GM12891 (cell line): Measurements from ENCODE around the gene COPE.

ENCODE experiments used
- PAX5 ChIP-seq: IDR thresholded peaks from 2 replicates; pipeline ENCODE4 v1.6.1; 2011; ENCODE audit warnings: low read length, moderate library complexity, mild to moderate bottlenecking; ENCODE audit not compliant: insufficient read depth, severe bottlenecking
- POLR2A ChIP-seq: IDR thresholded peaks from 2 replicates; pipeline ENCODE4 v1.6.1; 2011; ENCODE audit warnings: low read depth, low read length, control low read depth
- POLR2AphosphoS5 ChIP-seq: IDR thresholded peaks from 2 replicates; pipeline ENCODE4 v1.6.1; 2011; ENCODE audit warnings: low read depth, low read length, control low read depth
- POU2F2 ChIP-seq: IDR thresholded peaks from 2 replicates; pipeline ENCODE4 v1.6.1; 2011; ENCODE audit warnings: low read depth, mild to moderate bottlenecking, control low read depth, low read length, moderate library complexity
- SPI1 ChIP-seq: IDR thresholded peaks from 2 replicates; pipeline ENCODE4 v1.6.1; 2011; ENCODE audit warnings: low read depth, low read length, control low read depth
- TAF1 ChIP-seq: IDR thresholded peaks from 2 replicates; pipeline ENCODE4 v1.6.1; 2011; ENCODE audit warnings: low read depth, low read length, control low read depth

DNA sequence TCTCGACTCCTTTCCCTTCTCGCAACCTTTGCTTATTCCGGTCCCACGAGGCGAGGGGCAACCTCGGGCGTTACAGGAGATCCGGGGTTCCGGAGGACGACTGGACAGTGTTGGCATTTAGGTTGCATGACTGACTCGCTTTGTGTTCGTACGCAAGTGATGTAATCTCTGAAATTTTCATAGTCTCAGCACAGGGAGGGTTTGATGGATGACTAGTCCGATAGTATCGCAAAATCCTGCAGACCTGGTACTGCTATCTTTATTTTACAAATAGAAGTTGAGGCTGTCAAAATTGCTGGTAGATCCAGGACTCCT, 670 bp upstream of the COPE start:
- TF ChIP-seq POLR2A, result no peak
- TF ChIP-seq TAF1, result no peak
- no peak for TF ChIP-seq POLR2AphosphoS5
- TF ChIP-seq SPI1, result no peak
- no peak for TF ChIP-seq PAX5
- no peak for TF ChIP-seq POU2F2
